HepG2 (cell line): ENCODE measurements around the gene SULT1B1.

Experiments used
- BHLHE40 ChIP-seq: IDR thresholded peaks from 2 replicates; pipeline ENCODE4 v1.6.1; 2011; ENCODE audit warnings: low read length, improper control_type of control experiment
- CHD2 ChIP-seq: IDR thresholded peaks from 2 replicates; pipeline ENCODE4 v1.6.1; 2011; ENCODE audit warnings: low read depth, low read length, improper control_type of control experiment
- GABPA ChIP-seq, 2 experiments: IDR thresholded peaks; 2 replicates each; pipeline ENCODE4 v1.6.1; 2011 to 2016; ENCODE audit warnings: low read depth in 2 of 2, low read length in 1 of 2, missing biosample characterization in 1 of 2, missing genetic modification characterization in 1 of 2
- HCFC1 ChIP-seq: fragments of 150-350 bp; IDR thresholded peaks from 2 replicates; pipeline ENCODE4 v1.6.1; 2014; ENCODE audit warnings: low read depth, low read length
- HDAC6 ChIP-seq: fragments of 200-600 bp; sonication (generic); IDR thresholded peaks from 2 replicates; pipeline ENCODE4 v1.7.0; 2017; ENCODE audit warnings: mild to moderate bottlenecking, antibody characterized with exemption, low read length, low read depth
- HINFP ChIP-seq: sonication (generic); formaldehyde crosslinking; IDR thresholded peaks from 2 replicates; pipeline ENCODE4 v1.4.0; 2020; ENCODE audit warnings: low read depth, mild to moderate bottlenecking, missing genetic modification reagents
- MXD1 ChIP-seq: sonication (generic); formaldehyde crosslinking; IDR thresholded peaks from 2 replicates; pipeline ENCODE4 v1.4.0; 2020; ENCODE audit warnings: mild to moderate bottlenecking, missing genetic modification reagents
- POLR2A ChIP-seq, 2 experiments: IDR thresholded peaks; 2 replicates each; pipeline ENCODE4 v1.6.1; 2011; ENCODE audit warnings: low read depth in 2 of 2, low read length in 2 of 2, mild to moderate bottlenecking in 1 of 2, moderate library complexity in 1 of 2; ENCODE audit not compliant: insufficient read depth in 1 of 2
- POLR2AphosphoS5 ChIP-seq: IDR thresholded peaks from 2 replicates; pipeline ENCODE4 v1.6.1; 2012; ENCODE audit warnings: low read depth, low read length
- PRDM15 ChIP-seq: sonication (generic); formaldehyde crosslinking; IDR thresholded peaks from 2 replicates; pipeline ENCODE4 v1.4.0; 2020; ENCODE audit warnings: missing genetic modification reagents
- ZNF24 ChIP-seq: fragments of 450-650 bp; IDR thresholded peaks from 2 replicates; pipeline ENCODE4 v1.6.1; 2017; ENCODE audit warnings: antibody characterized with exemption, mild to moderate bottlenecking
- ZNF678 ChIP-seq: sonication (generic); formaldehyde crosslinking; IDR thresholded peaks from 2 replicates; pipeline ENCODE4 v1.4.0; 2020; ENCODE audit warnings: mild to moderate bottlenecking, missing genetic modification reagents

GRCh38 chr4:69753686-69754085, 6.7 kb downstream of the SULT1B1 start:
- TF ChIP-seq POLR2AphosphoS5 (no peak), CHD2 (no peak), ZNF678 (CRISPR knock-in tag) (no peak), PRDM15 (no peak), HCFC1 (no peak), HINFP (CRISPR knock-in tag) (no peak), HDAC6 (no peak), ZNF24 (no peak), POLR2A (IDR thresholded peaks at IDR 0.05; ENCODE audit: insufficient read depth in 1 of 2, low read depth in 2 of 2, low read length in 2 of 2) (no peak), BHLHE40 (no peak), MXD1 (CRISPR knock-in tag) (no peak), GABPA (IDR thresholded peaks at IDR 0.05; ENCODE audit: low read depth, low read length) (no peak), GABPA (CRISPR knock-in tag; IDR thresholded peaks at IDR 0.05; ENCODE audit: low read depth) (no peak)
